Caco-2 (cell line): ENCODE data around the gene NAA60. TPM values are rescaled to one million over a fixed set of nuclear protein-coding genes. Genes with fewer than 3 reads are reported as not detected.

Source experiments
- BruUV-seq: library from RNA; stranded (reverse); fragments of 400-500 nt; replicated peaks from 2 replicates; lab custom pipeline; 2021; lab: Mats Ljungman, UMichigan
- CTCF ChIA-PET: fragments of 300-600 bp; sonication (Branson Sonifier 250); formaldehyde crosslinking; loops from one replicate; lab custom pipeline; 2022; ENCODE audit warnings: antibody characterized with exemption; lab: Charles Lee
- POLR2A ChIA-PET: fragments of 300-600 bp; sonication (Branson Sonifier 250); formaldehyde crosslinking; loops from one replicate; lab custom pipeline; 2022; ENCODE audit warnings: antibody characterized with exemption; lab: Charles Lee
- DNase-seq, 2 experiments: peaks; one replicate each; pipeline versions ENCODE4 v3.0.0 to v3.0.0-alpha.2; 2020 to 2022
- H3K27me3 ChIP-seq: replicated peaks from 2 replicates; pipeline ENCODE4 v1.6.0; 2011; ENCODE audit warnings: low read length; ENCODE audit not compliant: control insufficient read depth, insufficient read depth
- H3K36me3 ChIP-seq: 2 replicates; pipeline ENCODE4 v1.5.1; 2011; ENCODE audit warnings: low read length; ENCODE audit not compliant: control insufficient read depth, insufficient read depth
- H3K4me1 ChIP-seq: fragments of 250-450 bp; sonication (Bioruptor Pico); 2 replicates; pipeline ENCODE4 v1.5.1; 2020; ENCODE audit warnings: mild to moderate bottlenecking
- H3K4me3 ChIP-seq: 2 replicates; pipeline ENCODE4 v1.5.1; 2011; ENCODE audit warnings: low read depth, mild to moderate bottlenecking, control low read depth, low read length
- H3K9me3 ChIP-seq: fragments of 250-450 bp; sonication (Bioruptor Pico); 2 replicates; pipeline ENCODE4 v1.5.1; 2020; ENCODE audit warnings: mild to moderate bottlenecking, moderate library complexity
- H3K27ac Mint-ChIP-seq: one replicate; pipeline ENCODE4 v1.8.0; 2022; ENCODE audit warnings: mixed read lengths; ENCODE audit not compliant: unreplicated experiment
- H3K27me3 Mint-ChIP-seq: one replicate; pipeline ENCODE4 v1.8.0; 2022; ENCODE audit warnings: mixed read lengths; ENCODE audit not compliant: insufficient read depth, unreplicated experiment
- H3K36me3 Mint-ChIP-seq: one replicate; pipeline ENCODE4 v1.8.0; 2022; ENCODE audit warnings: mild to moderate bottlenecking, mixed read lengths; ENCODE audit not compliant: insufficient read depth, unreplicated experiment
- H3K4me1 Mint-ChIP-seq: one replicate; pipeline ENCODE4 v1.8.0; 2022; ENCODE audit warnings: low read depth, mixed read lengths; ENCODE audit not compliant: unreplicated experiment
- H3K4me3 Mint-ChIP-seq: one replicate; pipeline ENCODE4 v1.8.0; 2022; ENCODE audit warnings: mild to moderate bottlenecking, moderate library complexity, mixed read lengths; ENCODE audit not compliant: unreplicated experiment
- H3K9me3 Mint-ChIP-seq: one replicate; pipeline ENCODE4 v1.8.0; 2022; ENCODE audit warnings: mixed read lengths; ENCODE audit not compliant: unreplicated experiment
- CTCF ChIP-seq, 2 experiments: fragments of 200-600 bp in 1 of 2; IDR thresholded peaks; 1 replicate in 1 of 2; 2 replicates in 1 of 2; pipeline versions ENCODE4 v1.5.1 to v1.8.0; 2011 to 2022; ENCODE audit warnings: antibody characterized with exemption in 1 of 2, control low read depth in 1 of 2, inconsistent platforms in 1 of 2, low read depth in 1 of 2, low read length in 1 of 2, mild to moderate bottlenecking in 1 of 2, moderate library complexity in 1 of 2; ENCODE audit not compliant: insufficient read depth in 1 of 2, severe bottlenecking in 1 of 2, unreplicated experiment in 1 of 2
- intact Hi-C: fragments of 100-400 bp; cut with micrococcal nuclease; formaldehyde crosslinking; loops from one replicate; pipeline ENCODE4 v1.10.0; 2022; ENCODE audit not compliant: unreplicated experiment
- total RNA-seq: library from RNA; stranded (reverse); gene quantifications from 2 replicates; pipeline ENCODE4 v1.2.3, GENCODE V29; 2022

Gene NAA60
- total RNA-seq, 1 experiment from 2014 or later, result 92.8 TPM

- intact Hi-C loops, result no loop called here
Observed at GRCh38 chr16:3530371-3530914, 87.0 kb downstream of the NAA60 start.

GRCh38 chr16:3532741-3533140 is 89.3 kb downstream of the NAA60 start:
- no peak for DNase-seq
- no peaks in the 10 kb centered on the region for H3K27me3 ChIP-seq
- TF ChIP-seq CTCF (IDR thresholded peaks at IDR 0.05; ENCODE audit: insufficient read depth in 1 of 2, low read depth in 1 of 2, low read length in 1 of 2, severe bottlenecking in 1 of 2, unreplicated experiment in 1 of 2), result no peak
- Mint-ChIP-seq H3K4me3 (no peak overlapping the region), H3K27me3 (no peaks in the 10 kb centered on the region), H3K27ac (no peak overlapping the region), H3K36me3 (peaks cover 16% of the 10 kb centered on the region), H3K9me3 (peaks cover 9% of the 10 kb centered on the region), H3K4me1 (no peaks in the 10 kb centered on the region)
- ChIA-PET POLR2A (no interaction called here), CTCF (no interaction called here)
- no peak overlapping the region for H3K4me3 ChIP-seq
- H3K36me3 ChIP-seq, result peaks cover 1% of the 10 kb centered on the region; the same call in 1 of the 2 replicates
- H3K4me1 ChIP-seq, result no peaks in the 10 kb centered on the region
- H3K9me3 ChIP-seq, result no peaks in the 10 kb centered on the region
- no TSS peak for BruUV-seq
- intact Hi-C loops, result no loop called here

More at GRCh38 chr16:3530371-3530914, 87.0 kb downstream of the NAA60 start:
- H3K36me3 ChIP-seq, result peaks cover 1% of the 10 kb centered on the region
- BruUV-seq, result no TSS peak
- H3K27me3 ChIP-seq, result no peaks in the 10 kb centered on the region
- POLR2A ChIA-PET, result no interaction called here
- peaks cover 16% of the 10 kb centered on the region for H3K36me3 Mint-ChIP-seq
- no peak overlapping the region for H3K4me3 ChIP-seq
- CTCF ChIA-PET, result no interaction called here
- no peaks in the 10 kb centered on the region for H3K27me3 Mint-ChIP-seq
- H3K4me3 Mint-ChIP-seq, result no peak overlapping the region
- peaks cover 14% of the 10 kb centered on the region for H3K9me3 Mint-ChIP-seq
- H3K27ac Mint-ChIP-seq, result no peak overlapping the region
- no peaks in the 10 kb centered on the region for H3K9me3 ChIP-seq
- DNase-seq, result no peak
- no peaks in the 10 kb centered on the region for H3K4me1 ChIP-seq
- TF ChIP-seq CTCF (IDR thresholded peaks at IDR 0.05; ENCODE audit: insufficient read depth in 1 of 2, low read depth in 1 of 2, low read length in 1 of 2, severe bottlenecking in 1 of 2, unreplicated experiment in 1 of 2), result no peak
- H3K4me1 Mint-ChIP-seq, result no peaks in the 10 kb centered on the region

GRCh38 chr16:3534126-3534525 is 90.6 kb downstream of the NAA60 start:
- Mint-ChIP-seq H3K4me1 (no peaks in the 10 kb centered on the region), H3K27ac (no peak overlapping the region), H3K9me3 (no peaks in the 10 kb centered on the region), H3K4me3 (no peak overlapping the region), H3K36me3 (peaks cover 9% of the 10 kb centered on the region), H3K27me3 (no peaks in the 10 kb centered on the region)
- intact Hi-C loops, result no loop called here
- no peak overlapping the region for H3K4me3 ChIP-seq
- H3K36me3 ChIP-seq, result peaks cover 1% of the 10 kb centered on the region; the same call in 1 of the 2 replicates
- BruUV-seq, result no TSS peak
- TF ChIP-seq CTCF (IDR thresholded peaks at IDR 0.05; ENCODE audit: insufficient read depth in 1 of 2, low read depth in 1 of 2, low read length in 1 of 2, severe bottlenecking in 1 of 2, unreplicated experiment in 1 of 2), result no peak
- no peaks in the 10 kb centered on the region for H3K4me1 ChIP-seq
- DNase-seq, result no peak
- POLR2A ChIA-PET, result no interaction called here
- H3K9me3 ChIP-seq, result no peaks in the 10 kb centered on the region
- CTCF ChIA-PET, result no interaction called here
- no peaks in the 10 kb centered on the region for H3K27me3 ChIP-seq
